HFF-Myc (cell line): Measurements from ENCODE around the gene IL36RN.

Experiments
- DNase-seq: peaks from one replicate; pipeline ENCODE4 v3.0.0-alpha.2; 2011; ENCODE audit warnings: low read depth; ENCODE audit errors: extremely low read depth
- H3K4me3 ChIP-seq: replicated peaks from 2 replicates; pipeline ENCODE4 v1.5.1; 2011; ENCODE audit warnings: low read depth, mild to moderate bottlenecking, control low read depth, low read length
- TF ChIP-seq, protein P1 (sequence below): IDR thresholded peaks from 2 replicates; pipeline ENCODE4 v1.5.1; 2012; ENCODE audit warnings: mild to moderate bottlenecking, low read depth, low read length, control low read depth; ENCODE audit errors: missing control alignments

IL36RN gene

DNA sequence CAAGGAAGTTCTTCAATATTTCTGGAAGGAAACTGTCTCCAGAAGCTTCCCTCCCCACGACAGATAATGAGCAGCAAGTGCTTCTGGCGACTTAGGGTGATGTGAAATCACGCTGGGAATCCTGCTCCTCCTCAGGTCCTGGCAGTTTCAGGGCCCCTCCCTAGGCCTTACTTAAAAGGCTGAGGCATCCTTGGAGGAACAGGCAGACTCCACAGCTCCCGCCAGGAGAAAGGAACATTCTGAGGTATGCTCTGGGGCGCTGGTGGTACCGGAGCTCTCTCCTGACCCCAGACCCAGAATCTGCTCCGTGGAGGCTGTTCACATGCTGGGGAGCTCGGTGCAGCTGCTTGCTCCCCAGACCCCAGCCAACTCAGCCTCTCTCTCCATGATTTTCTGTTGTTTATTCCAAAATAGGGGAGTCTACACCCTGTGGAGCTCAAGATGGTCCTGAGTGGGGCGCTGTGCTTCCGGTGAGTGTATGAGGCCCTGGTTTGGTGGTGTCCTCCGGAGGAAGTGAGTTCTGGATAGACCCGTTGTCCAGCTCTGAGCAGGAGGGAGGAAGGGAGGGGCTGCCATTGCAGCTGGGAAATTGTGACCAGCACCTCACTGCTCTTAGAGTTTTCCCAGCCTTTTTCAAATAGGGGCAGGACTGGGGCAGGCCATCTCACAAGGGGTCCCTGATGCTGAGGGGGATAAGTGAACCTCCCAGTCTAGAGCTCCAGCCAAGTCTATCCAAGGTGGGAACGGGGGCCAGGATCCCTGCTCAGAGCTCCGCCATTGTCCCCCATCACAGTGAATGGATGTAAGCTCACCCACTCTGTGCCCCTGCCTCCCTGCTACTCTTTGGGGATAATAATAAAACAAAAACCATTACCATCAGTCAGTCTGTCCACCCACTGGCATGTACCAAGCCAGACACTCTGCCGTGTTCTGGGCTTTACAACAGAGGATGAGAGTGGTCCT is at the start of gene IL36RN:
TSS of gene IL36RN (plus strand) at position 201 of the 963 bp plus-strand sequence. CDS start at position 442, 241 bp downstream.
- no peak for DNase-seq
- TF ChIP-seq, protein P1, sequence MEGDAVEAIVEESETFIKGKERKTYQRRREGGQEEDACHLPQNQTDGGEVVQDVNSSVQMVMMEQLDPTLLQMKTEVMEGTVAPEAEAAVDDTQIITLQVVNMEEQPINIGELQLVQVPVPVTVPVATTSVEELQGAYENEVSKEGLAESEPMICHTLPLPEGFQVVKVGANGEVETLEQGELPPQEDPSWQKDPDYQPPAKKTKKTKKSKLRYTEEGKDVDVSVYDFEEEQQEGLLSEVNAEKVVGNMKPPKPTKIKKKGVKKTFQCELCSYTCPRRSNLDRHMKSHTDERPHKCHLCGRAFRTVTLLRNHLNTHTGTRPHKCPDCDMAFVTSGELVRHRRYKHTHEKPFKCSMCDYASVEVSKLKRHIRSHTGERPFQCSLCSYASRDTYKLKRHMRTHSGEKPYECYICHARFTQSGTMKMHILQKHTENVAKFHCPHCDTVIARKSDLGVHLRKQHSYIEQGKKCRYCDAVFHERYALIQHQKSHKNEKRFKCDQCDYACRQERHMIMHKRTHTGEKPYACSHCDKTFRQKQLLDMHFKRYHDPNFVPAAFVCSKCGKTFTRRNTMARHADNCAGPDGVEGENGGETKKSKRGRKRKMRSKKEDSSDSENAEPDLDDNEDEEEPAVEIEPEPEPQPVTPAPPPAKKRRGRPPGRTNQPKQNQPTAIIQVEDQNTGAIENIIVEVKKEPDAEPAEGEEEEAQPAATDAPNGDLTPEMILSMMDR: no peak
- no peak within 1 kb of the TSS for H3K4me3 ChIP-seq

DNA sequence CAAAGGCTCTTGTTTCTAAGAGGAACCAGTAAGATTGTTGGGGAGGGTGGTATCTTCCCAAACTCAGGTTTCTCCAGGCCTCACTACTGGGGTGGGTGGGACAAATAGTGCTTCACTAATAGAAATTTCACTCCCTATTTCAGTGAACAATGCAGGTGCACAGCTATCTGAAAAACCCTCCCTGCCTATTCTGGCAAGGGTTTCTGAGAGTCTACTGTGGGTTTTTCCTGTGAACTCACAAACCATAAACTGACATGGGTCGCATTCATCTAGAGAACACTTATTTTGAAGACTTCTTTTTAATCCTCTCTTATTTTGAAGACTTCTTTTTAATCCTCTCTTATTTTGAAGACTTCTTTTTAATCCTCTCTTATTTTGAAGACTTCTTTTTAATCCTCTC is 49.4 kb upstream of the IL36RN start:
- TF ChIP-seq, protein P1: no peak
- H3K4me3 ChIP-seq: no peak overlapping the region
- DNase-seq: no peak

DNA sequence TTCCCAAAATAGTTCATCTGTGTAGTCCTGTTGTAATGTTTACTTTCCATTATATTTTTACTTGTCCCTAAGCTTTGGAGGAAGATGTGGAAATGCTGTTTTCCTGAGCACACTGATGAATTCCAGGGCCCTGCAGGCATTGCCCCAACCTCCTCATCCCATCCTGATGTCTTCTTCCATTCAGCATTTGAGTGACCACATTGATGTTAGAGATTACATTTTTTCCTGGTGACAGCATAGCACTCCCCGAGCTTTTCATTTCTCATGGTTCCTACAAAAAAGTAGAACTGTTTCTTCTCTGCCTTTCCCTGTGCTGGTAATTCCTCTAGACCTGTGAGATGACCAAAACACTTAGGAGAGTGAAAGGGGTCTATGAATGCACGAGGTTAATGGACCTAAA is 48.9 kb upstream of the IL36RN start:
- DNase-seq: no peak
- H3K4me3 ChIP-seq: no peak overlapping the region
- TF ChIP-seq, protein P1: no peak

DNA sequence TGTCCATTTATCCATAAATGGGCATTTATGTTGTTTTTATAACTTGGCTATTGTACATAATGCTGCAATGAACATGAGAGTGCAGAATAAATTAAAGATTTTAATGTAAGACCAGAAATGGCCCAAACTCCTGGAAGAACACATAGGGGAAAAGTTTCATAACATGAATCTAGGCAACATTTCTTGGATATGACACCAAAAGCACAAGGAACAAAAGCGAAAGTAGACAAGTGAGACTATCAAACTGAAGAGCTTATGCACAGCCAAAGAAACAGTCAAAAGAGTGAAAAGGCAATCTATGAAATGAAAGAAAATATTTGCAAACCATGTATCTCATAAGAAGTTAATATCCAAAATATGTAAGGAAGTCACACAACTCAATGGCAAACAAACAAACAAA is 47.9 kb upstream of the IL36RN start:
- DNase-seq: no peak
- TF ChIP-seq, protein P1: no peak
- no peak overlapping the region for H3K4me3 ChIP-seq

DNA sequence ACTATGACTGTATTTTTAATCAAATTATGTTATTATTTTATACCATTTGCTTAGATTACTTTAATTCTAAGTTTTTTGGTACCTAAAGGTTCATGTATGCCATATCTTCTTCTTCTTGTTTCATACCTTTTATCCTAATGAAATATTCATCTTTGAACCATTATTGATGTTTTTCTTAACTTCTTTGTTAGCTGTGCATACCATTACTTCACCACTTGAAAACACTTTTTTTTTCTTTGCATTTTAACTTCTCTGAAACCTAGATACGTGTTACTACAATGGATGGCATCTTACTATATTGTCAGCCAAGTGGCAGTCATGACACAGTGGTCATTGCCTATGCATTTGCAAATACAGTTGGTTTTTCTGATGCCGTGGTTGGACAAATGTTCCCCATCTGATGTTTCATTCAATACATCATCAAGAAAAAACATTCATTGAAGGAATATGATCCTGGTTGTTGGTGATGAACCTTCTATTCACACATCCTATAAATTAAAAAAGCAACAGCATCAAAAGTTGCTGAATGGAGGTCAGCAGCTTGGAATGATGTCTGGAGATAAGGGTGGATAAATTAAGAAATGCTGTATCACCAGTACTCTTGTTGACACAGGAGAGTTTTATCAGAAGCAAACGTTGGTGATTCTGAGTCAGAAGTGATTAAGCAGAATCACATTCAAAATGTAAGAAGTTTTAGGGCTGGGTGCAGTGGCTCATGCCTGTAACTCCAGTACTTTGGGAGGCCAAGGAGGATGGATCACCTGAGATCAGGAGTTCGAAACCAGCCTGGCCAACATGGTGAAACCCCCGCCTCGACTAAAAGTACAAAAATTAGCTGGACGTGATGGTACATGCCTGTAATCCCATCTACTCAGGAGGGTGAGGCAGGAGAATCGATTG is 46.3 kb upstream of the IL36RN start:
- DNase-seq: no peak
- H3K4me3 ChIP-seq: no peak overlapping the region
- TF ChIP-seq, protein P1: no peak

DNA sequence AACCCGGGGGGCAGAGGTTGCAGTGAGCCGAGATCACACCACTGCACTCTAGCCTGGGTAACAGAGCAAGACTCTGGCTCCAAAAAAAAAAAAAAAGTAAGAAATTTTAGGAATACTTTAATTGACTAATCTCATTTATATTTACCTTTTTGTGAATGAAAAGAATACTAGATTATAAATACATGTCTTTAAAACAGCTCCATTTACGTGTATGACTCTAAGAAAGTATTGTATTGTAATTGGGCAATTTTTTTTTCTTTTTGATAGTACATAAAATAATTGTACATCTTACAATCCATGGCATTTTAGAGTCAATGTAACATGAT is 45.7 kb upstream of the IL36RN start:
- no peak for DNase-seq
- H3K4me3 ChIP-seq: no peak overlapping the region
- TF ChIP-seq, protein P1: no peak
